GM21786 (cell line): ENCODE measurements around the gene ZNF618.
A peak's percentile ranks its signal among the peaks of the same experiment; 100 is the strongest.
"Not testable (repeated sequence)": the region's sequence is repeated elsewhere in the genome, so short reads cannot be mapped to it uniquely, and the experiment has no call there.

Experiments
- ATAC-seq: cut with Tn5 transposase; IDR thresholded peaks from one replicate; pipeline ENCODE4 v1.9.1; 2021; ENCODE audit not compliant: unreplicated experiment

The ZNF618 gene

DNA sequence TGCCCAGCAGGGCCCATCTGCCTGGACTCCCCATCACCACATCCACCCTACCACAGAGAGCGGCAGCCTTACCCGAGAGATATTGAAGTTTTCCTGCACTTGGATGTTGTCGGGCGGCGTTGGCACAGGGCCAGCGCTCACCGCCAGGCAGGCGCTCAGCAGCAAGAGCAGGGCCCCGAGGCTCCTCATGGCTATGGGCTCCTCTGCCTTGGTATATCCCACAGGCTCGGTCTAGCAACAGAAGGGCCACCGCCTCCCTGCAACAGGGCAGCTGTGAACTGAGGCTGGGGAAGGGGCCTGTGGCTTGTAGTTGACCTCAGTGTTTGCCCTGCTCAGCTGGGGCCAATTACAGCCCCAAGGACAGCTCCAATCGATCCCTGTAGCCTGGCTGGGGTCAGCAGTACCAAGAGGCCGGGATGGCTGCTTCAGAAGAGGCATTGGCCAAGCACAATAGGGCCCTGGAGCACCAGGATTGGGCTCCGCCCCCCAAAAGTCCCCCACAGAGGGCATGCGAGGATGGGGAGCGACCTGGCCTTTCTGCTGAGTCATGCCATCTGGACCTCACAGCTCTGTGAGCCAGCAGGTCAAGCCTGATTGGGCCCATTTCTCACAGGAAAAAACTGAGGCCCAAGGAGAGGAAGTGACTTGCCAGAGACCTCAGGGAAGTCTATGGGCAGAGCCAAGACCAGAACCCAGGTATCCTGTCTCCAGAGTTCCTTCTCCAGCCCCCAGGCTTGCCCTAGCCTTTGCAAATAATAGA lies 202.1 kb downstream of the ZNF618 start, which contains the start of gene AMBP:
Gene AMBP, minus strand, starts transcription at position 280 of the 760 bp plus-strand sequence. Its CDS starts 91 bp downstream, at position 189.
- no peak for ATAC-seq

DNA sequence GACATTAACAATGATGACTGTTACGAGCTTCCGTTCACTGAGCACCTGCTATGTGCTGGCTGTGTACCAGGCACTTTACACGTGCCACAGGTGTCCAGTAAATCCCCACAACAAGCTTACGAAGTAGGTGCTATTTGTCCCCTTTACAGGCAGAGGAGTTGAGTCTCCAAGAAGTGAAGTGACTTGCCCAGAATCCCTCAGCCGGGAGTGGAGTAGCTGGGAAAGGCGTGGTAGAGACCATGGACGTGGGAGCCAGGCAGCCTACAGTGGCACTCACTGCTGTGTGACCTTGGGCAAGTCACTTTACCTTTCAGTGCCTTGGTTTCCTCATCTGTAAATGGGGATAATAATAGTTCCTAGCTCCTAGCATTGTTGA lies 202.7 kb downstream of the ZNF618 start:
- no peak for ATAC-seq

DNA sequence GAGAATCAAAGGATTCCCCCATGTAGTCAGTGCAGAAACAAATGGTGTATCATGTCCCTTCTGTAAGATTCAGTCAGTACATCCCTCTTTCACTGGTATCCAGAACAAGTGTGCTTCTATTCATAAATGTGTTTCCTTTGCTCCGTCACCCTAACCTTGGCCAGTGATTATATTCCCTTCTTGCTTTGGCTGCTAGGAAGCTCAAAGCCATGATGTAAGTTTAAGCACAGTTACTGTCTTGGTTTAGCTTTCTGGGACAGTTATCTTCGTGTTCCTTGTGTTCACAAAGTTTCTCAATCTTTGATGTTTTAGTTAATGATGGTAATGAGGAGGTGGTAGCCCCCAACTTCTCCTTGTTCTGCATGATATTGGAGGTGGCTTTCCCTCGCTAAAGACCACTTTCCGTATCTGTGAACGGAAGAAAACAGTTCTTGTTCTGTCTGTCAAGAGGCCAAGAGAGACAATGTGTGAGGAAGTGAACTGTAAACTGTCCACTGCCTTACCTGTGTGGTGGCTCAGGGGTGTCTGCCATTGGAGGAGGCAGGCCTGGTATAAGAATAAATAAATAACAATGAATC lies 204.2 kb downstream of the ZNF618 start:
- no peak for ATAC-seq

DNA sequence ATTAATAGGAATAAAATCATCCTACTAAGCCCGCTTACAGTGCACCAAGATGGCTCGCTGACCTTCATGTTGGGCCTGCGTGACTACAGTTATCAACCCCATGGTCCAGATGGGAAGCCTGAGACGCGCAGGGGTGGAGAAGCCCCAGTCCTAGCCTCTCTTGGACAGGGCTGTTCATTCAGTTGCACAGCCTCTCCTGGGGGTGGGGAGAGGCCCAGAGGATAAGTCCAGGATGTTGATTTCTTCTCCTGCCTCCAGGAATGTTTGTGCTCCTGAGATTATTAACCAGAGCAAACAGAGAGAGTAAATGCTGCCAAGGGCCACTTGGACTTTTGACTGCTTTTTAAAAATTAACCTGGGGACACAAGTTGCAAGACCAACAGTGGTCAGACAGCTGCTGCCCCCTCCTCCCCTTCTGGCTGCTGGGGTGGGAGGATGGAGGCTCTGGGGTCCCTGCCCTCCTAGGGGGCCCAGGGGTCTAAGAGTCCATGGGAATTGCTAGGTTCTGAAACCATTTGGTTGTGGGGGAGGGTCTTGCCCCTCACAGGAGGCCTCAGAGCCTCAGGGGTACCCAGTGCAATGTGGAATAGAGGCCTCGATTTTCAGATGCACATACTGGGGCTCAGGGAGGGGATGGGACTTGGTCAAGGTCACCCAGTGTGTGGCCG lies 204.8 kb downstream of the ZNF618 start:
- no peak for ATAC-seq

DNA sequence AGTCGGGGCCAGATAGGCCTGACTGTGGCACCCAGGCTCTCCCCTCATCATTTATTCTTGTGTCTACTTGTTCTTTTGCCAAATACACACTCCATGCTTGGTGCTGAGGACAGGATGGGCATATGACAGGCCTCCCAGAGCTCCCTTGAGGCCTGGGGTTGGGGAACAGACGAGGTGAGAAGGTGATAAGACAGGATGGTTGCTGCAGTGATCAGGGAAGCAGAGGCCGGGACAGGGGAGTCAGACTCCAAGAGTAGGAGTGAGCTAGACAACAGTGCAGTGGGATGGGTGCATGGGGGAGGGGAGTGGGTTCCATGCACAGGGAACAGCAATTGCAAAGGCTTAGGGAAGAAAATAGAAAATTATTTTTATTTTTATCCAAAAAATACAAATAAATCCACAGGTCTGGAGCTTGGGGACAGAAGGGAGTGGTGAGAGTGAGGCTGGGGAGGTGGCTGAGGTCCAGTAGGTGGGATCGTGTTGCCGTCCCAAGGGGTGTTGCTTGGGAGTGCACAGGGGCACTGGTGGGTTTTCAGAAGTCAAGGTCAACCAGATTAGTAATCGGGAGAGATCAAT lies 205.4 kb downstream of the ZNF618 start:
- ATAC-seq, result no peak

DNA sequence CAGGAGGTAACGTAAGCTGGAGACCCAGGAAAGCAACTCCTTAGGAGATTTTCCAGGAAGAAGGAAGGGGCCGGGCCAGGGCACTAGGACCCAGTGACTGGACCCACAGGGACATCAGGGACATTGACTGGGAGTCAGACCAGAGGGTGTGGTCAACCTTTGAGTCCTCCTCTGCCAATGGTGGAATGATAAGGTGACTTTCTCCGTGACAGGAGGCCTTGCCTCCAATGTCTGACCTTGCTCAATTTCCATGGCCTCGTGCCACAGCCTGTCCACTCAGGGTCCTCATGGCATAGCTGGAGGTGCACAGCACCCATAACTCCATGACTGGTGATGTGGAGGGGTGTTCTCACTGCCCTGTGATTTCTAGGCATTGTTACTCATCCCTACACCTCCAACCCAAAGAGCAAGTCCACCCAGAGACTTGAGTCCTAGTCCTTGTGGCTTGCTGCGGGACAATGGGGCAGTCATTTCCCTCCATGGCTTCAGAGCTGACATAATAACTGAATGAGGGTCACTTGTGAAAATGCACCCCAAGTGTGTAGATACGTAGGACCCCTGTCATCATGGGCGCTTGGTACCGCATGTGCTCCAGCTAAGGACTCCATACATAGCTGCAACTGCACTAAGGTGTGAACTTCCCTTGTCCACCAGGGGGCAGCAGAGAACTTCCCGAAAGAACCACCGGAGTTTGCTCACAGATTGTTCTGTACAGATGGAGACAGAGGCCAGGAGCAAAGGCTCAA lies 206.1 kb downstream of the ZNF618 start:
- ATAC-seq, result peak; percentile 85

DNA sequence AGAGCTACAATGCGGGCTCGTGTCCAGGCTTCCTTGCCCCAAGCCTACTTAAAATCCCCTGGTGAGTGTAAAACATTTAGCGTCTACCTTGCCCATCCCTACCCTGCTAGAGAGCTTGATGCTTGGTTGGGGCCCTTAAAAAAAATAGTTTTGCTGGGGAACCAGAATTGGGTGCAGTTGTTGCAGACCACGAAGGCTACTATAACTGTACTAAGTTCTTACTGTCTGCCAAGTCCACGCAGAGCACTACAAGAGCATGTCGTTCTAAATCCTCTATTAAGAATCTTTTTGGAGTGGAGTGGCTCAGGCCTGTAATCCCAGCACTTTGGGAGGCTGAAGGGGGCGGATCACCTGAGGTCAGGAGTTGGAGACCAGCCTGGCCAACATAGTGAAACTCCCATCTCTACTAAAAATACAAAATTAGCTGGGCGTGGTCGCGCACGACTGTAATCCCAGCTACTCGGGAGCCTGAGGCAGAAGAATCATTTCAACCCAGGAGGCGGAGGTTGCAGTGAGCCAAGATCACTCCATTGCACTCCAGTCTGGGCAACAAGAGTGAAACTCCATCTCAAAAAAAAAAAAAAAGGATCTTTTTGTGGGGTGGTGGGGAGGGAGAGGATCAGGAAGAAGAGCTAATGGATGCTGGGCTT lies 206.8 kb downstream of the ZNF618 start:
- not testable (repeated sequence) for ATAC-seq

DNA sequence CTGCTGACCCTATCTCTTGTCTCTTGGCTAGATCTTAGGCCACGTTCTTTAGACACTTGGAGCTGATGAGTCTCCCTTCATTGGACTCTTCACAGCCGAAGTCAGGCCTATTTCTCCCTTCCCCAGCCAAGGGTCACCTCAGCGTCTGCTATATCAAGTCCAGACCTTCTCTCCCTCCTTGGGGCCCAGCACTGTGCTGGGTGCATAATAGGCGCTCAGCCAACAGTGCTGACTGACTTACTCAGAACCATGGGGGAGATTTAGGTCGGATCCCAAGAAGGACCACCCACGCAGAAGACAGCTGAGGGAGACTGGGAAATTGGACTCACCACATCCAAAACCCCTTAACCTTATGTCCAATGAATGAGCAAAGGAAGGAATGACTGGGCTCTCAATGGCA lies 207.6 kb downstream of the ZNF618 start:
- ATAC-seq, result no peak

DNA sequence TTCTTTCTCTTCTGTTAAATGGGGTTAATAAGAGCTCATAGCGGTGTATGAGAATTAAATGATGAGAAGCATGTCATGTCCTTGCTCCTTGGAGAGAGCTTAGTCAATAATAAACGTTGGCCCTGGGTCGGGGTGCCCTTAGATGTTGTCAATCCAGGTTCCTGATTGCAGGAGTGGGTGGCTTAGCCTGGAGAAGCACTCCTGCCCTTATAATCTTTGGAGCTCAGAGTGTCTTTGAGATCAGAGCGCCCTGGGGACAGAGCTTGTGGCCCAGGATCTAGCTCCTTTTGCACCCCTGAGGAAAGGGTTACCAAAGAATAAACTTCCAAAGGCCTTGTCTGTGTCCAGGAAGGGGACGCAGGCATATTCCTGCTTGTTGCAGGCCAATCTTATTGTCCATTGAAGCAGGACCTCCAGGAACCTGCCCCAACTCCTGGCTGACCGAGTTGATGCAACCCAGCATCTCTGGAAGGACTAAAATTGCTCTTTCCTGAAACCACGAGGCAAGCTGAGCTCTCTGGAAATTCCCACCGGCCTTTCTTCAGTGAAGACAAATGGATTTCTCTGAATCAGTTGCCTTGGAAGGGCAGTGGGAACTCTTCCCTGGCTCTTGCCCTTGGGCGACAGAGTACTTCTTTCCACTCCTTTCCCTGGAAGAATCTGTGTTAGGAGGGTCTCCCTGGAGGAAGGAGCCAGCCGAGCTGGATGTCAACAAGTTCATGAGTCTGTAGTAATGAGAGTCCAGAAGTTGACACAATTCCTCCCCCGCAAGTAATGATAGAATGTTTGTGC lies 208.4 kb downstream of the ZNF618 start:
- no peak for ATAC-seq

DNA sequence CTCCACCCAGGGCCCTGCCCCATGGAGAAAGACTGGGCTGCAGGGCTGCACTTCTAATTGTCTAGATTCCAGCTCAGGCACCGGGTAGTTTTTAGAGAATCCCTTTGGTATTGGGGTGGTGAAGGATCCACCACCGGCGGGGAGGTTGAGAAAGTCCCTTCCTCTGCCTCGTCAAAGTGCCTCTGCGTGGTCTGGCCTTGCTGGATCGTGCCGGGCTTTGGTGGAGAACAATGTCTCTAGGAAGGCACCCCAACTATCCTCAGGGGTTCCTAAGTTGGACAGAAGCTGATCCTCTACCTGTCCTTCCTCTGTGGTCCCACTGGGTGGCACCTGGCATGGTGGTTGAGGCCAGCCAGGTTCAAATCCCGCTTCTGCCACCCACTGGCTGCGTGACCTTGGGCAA lies 209.3 kb downstream of the ZNF618 start:
- ATAC-seq, result no peak

DNA sequence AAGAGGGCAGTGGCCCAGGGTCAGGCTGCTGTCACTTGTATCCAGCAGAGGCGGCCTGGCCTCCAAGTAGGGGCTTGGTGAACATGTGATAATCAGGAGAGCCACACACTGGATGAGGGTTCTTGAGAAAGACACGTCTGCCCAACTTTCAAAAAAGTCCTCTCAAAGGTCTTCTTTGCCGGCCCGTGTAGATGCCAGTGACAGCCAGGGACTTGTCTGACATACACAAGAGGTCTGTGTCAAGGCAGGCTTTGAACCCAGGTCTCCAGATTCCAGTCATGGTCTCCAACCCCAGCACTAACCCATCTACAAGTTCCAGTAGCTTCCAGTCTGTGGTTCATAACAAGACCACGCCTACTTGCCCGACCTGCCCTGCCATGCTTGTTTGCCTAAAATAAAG lies 209.9 kb downstream of the ZNF618 start:
- no peak for ATAC-seq

DNA sequence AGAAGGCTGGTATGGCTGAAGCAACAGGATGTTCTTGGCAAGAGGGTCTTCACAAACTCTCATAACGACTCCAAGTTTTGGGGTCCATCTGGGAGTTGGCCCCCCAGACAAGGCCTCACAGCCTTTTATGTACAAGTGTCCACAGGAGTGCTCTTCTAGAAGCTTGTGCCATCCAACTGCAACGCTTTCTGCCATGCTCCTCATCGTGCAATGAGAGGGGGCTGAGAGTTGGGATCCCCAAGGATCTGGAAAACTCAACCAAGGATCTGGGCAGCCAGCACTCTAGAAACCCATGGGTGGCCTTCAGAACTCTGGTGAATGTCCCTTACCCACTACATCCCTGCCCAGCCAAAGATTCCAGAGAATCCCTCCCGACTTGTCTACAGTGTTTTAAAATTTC lies 210.5 kb downstream of the ZNF618 start:
- ATAC-seq, result no peak

DNA sequence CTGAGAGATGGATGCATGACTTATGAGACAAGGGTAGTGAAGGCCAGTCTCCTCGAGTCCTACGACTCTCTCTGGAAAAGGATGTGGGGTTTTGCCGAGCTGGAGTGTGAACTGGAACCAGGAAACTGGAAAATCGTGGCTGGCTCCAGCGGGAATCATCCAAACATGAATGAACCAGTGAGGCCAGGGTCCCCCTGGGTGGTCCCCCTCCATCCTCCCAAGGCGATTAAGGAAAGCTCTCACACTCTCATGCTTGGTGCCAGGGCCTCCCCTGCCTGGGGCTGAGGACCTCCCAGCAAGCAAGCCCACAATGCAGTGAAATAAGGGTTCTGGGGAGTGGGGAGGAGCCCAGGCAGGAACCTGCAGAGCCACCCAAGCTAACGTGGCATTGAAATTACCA lies 211.6 kb downstream of the ZNF618 start:
- ATAC-seq, result no peak

DNA sequence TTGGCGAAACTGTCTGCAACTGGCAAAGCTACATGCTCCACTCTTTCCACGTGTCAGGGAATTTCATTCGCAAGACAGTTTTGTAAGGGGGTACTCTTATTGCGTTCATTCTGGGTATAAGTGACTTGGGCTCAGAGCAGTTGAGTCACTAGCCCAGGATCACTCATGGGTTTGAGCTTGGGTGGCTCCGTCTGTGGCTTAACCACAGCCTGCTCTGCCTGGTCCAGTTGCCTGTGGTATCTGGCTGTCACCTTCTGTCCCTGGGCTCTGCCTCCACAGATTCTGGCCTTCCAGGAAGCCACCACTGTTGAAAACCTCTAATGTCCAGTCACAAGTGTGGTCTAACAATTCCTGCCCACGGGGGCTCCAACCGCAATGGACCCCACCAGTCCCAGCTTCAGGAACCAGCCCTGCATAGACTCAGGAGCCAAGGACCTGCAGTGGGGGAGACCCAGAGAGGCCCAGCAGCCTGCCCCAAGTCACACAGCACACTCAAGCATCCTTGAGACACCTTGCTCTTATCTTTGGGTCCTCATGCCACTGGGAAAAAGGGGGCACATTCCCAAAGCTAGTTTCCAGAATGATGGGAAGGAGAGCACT lies 212.6 kb downstream of the ZNF618 start:
- no peak for ATAC-seq

DNA sequence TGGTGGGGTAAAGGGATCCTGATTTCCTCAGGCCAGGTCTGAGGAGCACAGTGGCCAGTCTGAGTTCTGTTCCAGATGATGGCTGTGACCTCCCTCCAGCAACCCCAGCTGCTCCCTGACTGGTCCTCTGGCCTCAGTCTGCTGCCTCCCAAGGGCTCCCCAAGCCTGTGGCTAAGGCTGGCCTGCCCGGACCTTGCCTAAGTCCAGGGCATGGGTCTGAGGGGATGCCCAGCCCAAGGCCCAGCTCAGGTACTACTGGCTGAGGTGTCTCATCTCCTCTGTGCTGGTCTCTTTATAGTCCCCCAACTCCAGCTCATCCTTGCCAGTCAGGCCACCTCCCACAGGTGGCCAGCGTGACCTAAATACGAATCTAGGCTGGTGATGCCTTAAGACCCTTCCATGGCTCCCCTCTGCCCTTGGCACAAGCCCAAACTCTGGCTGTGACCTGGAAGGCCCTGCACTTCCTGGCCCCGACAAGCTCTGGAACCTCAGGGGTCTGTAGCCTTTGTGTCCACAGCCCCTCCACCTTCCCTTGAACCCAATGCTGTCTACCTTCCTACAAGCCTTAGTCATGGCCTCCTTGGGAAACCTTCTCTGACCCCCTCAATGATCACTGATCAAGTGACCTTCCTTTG lies 213.2 kb downstream of the ZNF618 start:
- no peak for ATAC-seq

DNA sequence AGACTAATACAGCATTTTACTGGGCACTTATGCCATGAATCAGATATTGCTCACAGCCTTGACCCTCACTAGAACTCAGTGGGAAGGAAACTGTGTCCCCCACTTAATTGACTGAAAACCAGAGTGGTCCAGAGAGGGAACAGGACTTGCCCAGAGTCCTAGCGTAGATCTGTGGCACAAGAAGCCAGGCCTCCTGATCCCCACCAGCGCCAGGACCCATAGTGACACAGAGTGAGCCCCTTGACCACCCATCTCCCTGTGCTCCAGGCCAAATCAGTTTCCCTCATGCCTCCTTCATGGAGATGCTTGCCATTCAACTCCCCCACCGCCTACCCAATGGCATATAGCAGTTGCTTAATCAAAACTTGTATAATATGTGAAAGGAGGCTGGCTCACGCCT lies 214.7 kb downstream of the ZNF618 start:
- ATAC-seq, result no peak

DNA sequence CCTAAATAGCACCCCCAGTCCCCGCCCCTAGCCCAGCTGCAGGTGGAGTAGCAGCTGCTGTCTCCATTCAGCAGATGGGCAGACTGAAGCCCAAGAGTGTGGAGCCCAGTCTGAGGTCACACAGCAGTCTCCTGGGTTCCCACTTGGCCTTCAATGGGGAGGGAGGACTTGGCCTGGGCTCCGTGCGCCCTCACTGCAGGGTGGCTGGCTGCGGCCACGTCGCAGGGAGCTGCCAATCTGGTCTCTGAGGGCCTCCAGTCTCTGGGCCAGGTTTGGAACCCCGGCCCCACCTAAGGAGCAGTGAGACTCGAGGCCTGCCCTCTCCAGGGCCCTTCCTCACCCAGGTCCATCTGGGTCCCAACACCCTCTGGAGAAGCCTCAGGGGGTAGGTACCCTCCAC lies 215.6 kb downstream of the ZNF618 start:
- no peak for ATAC-seq

DNA sequence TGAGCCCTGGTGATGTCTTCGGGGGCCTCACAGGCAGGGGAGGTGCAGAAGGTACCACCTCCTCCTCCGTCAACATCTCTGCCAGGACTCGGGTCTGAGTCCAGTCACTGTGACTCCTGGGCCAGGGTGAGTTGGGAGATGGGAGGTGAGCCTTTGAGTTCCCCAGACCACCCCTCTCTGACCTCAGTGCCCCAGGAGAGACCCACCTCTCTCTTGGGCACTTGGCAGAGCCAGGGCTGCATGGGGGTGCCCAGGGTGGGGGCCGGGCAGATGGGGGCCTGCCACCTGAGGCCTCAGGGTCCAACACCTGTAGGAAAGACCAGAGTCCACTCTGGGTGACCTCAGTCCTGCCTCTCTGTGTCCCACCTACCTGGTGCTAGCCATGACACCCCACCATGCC lies 216.2 kb downstream of the ZNF618 start:
- ATAC-seq, result no peak

DNA sequence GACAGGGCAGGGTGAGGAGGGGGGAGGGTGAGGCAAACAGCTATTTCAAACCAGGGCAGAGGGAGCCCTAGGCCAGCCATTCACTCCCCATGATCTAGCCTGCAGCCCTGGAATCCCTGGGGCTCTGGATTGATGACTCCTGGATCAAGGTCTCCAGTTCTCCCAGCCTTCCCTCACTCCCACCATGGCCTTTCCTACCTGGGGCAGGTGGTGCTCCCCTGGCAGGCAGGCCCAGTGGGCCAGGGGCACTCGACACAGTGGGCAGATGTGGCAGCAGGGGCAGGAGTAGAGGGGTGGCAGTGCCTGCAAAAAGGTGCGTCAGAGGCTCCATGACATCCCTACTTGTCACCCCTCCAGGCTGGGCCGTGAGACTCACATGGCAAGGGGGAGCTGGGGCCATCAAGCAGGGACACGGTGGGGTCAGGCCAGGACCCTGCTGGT lies 216.9 kb downstream of the ZNF618 start:
- no peak for ATAC-seq
